Loucy (cell line): Measurements from ENCODE around the gene SCAMP2.

ENCODE experiments used
- H2AFZ ChIP-seq: fragments of 200-600 bp; sonication (generic); 2 replicates; pipeline ENCODE4 v1.6.0; 2016; ENCODE audit warnings: antibody characterized with exemption, mild to moderate bottlenecking, low read length, moderate library complexity
- H3F3A ChIP-seq: fragments of 200-600 bp; 2 replicates; pipeline ENCODE4 v1.6.0; 2016; ENCODE audit warnings: antibody characterized with exemption, low read depth, mild to moderate bottlenecking
- H3K27me3 ChIP-seq: fragments of 200-600 bp; sonication (generic); 2 replicates; pipeline ENCODE4 v1.6.1; 2014; ENCODE audit warnings: low read length, mild to moderate bottlenecking; ENCODE audit not compliant: insufficient read depth, poor library complexity, severe bottlenecking
- H3K36me3 ChIP-seq: fragments of 200-600 bp; sonication (generic); 2 replicates; pipeline ENCODE4 v1.6.1; 2016; ENCODE audit warnings: low read length; ENCODE audit not compliant: insufficient read depth
- H3K4me1 ChIP-seq: fragments of 200-600 bp; sonication (generic); 2 replicates; pipeline ENCODE4 v1.5.1; 2014; ENCODE audit warnings: low read length, mild to moderate bottlenecking; ENCODE audit not compliant: insufficient read depth, poor library complexity, severe bottlenecking
- H3K4me2 ChIP-seq: fragments of 200-600 bp; sonication (generic); 2 replicates; pipeline ENCODE4 v1.6.0; 2014; ENCODE audit warnings: antibody characterized with exemption, low read length, low read depth, mild to moderate bottlenecking; ENCODE audit not compliant: poor library complexity, severe bottlenecking
- H3K4me3 ChIP-seq: fragments of 200-600 bp; sonication (generic); 2 replicates; pipeline ENCODE4 v1.5.1; 2014; ENCODE audit warnings: low read length, mild to moderate bottlenecking, mixed read lengths; ENCODE audit not compliant: poor library complexity, severe bottlenecking
- H3K79me2 ChIP-seq: fragments of 200-600 bp; sonication (generic); 2 replicates; pipeline ENCODE4 v1.6.1; 2014; ENCODE audit warnings: low read length; ENCODE audit not compliant: insufficient read depth
- H3K9ac ChIP-seq: fragments of 200-600 bp; sonication (generic); 2 replicates; pipeline ENCODE4 v1.6.0; 2014; ENCODE audit warnings: mild to moderate bottlenecking, low read depth, low read length, moderate library complexity; ENCODE audit not compliant: poor library complexity, severe bottlenecking
- H3K9me2 ChIP-seq: fragments of 200-600 bp; sonication (generic); replicated peaks from 2 replicates; pipeline ENCODE4 v1.6.1; 2016; ENCODE audit warnings: low read depth, low read length, mixed read lengths
- H3K9me3 ChIP-seq: fragments of 200-600 bp; sonication (generic); 2 replicates; pipeline ENCODE4 v1.6.1; 2014; ENCODE audit warnings: mild to moderate bottlenecking, antibody characterized with exemption, low read length, low read depth; ENCODE audit not compliant: insufficient read depth
- H4K20me1 ChIP-seq: fragments of 200-600 bp; sonication (generic); 2 replicates; pipeline ENCODE4 v1.6.0; 2014; ENCODE audit warnings: antibody characterized with exemption, low read length, mild to moderate bottlenecking; ENCODE audit not compliant: insufficient read depth, poor library complexity, severe bottlenecking
- EZH2phosphoT487 ChIP-seq: fragments of 200-600 bp; IDR thresholded peaks from 2 replicates; pipeline ENCODE4 v1.6.1; 2018; ENCODE audit warnings: antibody characterized with exemption, mild to moderate bottlenecking, moderate library complexity, borderline replicate concordance
- TF ChIP-seq, protein P1 (sequence below): fragments of 200-600 bp; sonication (generic); conservative IDR thresholded peaks from 2 replicates; pipeline ENCODE4 v1.5.1; 2014; ENCODE audit warnings: mild to moderate bottlenecking, antibody characterized with exemption, low read length

Gene SCAMP2

DNA sequence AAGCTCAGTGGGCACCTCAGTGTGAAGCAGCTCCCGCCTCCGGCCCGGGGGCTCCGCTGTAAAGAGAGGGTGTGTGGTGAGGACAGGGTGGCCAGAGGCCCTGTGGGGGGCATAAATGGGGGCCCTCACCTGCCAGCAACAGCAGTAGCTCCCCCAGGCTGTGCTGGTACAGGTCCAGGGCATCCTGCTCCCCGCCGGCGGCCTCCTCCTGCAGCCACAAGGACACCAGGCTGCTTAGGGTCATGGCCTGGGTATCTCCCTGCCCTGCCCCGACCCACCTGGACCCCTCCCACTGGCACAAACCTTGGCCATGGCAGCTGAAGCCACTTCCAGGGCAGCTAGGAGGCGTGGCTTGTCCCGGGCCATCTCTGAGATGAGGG, 35.0 kb downstream of the SCAMP2 start:
- Histone ChIP-seq H4K20me1 (peaks cover 3% of the 10 kb centered on the region), H3K9me3 (no peaks in the 10 kb centered on the region), H3K9me2 (no peaks in the 10 kb centered on the region), H2AFZ (no peak overlapping the region), H3K36me3 (no peaks in the 10 kb centered on the region), H3K4me3 (no peak overlapping the region), H3K9ac (no peak overlapping the region), H3F3A (no peaks in the 10 kb centered on the region), H3K4me1 (peaks cover 22% of the 10 kb centered on the region), H3K79me2 (peaks cover 21% of the 10 kb centered on the region), H3K4me2 (no peak overlapping the region), H3K27me3 (no peaks in the 10 kb centered on the region)
- TF ChIP-seq, protein P1, sequence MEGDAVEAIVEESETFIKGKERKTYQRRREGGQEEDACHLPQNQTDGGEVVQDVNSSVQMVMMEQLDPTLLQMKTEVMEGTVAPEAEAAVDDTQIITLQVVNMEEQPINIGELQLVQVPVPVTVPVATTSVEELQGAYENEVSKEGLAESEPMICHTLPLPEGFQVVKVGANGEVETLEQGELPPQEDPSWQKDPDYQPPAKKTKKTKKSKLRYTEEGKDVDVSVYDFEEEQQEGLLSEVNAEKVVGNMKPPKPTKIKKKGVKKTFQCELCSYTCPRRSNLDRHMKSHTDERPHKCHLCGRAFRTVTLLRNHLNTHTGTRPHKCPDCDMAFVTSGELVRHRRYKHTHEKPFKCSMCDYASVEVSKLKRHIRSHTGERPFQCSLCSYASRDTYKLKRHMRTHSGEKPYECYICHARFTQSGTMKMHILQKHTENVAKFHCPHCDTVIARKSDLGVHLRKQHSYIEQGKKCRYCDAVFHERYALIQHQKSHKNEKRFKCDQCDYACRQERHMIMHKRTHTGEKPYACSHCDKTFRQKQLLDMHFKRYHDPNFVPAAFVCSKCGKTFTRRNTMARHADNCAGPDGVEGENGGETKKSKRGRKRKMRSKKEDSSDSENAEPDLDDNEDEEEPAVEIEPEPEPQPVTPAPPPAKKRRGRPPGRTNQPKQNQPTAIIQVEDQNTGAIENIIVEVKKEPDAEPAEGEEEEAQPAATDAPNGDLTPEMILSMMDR: no peak
- TF ChIP-seq EZH2phosphoT487: no peak

- no peaks in the 10 kb centered on the region for H3K9me3 ChIP-seq
- H3K4me1 ChIP-seq: peaks cover 23% of the 10 kb centered on the region
- no peak overlapping the region for H3K4me2 ChIP-seq
- H3K9me2 ChIP-seq: no peaks in the 10 kb centered on the region
- peaks cover 19% of the 10 kb centered on the region for H3K79me2 ChIP-seq
- H4K20me1 ChIP-seq: peaks cover 3% of the 10 kb centered on the region
- TF ChIP-seq EZH2phosphoT487: no peak
- TF ChIP-seq, protein P1: no peak; the same call in 1 of the 2 replicates
- no peak overlapping the region for H3K9ac ChIP-seq
- H3K27me3 ChIP-seq: no peaks in the 10 kb centered on the region
- no peaks in the 10 kb centered on the region for H3F3A ChIP-seq
- H3K36me3 ChIP-seq: no peaks in the 10 kb centered on the region
- no peak overlapping the region for H2AFZ ChIP-seq
- H3K4me3 ChIP-seq: no peak overlapping the region
Measured at GRCh38 chr15:74837482-74838136, 35.6 kb downstream of the SCAMP2 start.

GRCh38 chr15:74836846-74837245, 36.3 kb downstream of the SCAMP2 start:
- peaks cover 3% of the 10 kb centered on the region for H4K20me1 ChIP-seq
- H3K9me2 ChIP-seq: no peaks in the 10 kb centered on the region
- no peak overlapping the region for H3K4me2 ChIP-seq
- H3K36me3 ChIP-seq: no peaks in the 10 kb centered on the region
- H3K9me3 ChIP-seq: no peaks in the 10 kb centered on the region
- no peak overlapping the region for H3K4me3 ChIP-seq
- no peaks in the 10 kb centered on the region for H3F3A ChIP-seq
- H3K79me2 ChIP-seq: peaks cover 11% of the 10 kb centered on the region; the same call in 1 of the 2 replicates
- H3K9ac ChIP-seq: no peak overlapping the region
- no peaks in the 10 kb centered on the region for H3K27me3 ChIP-seq
- no peak for TF ChIP-seq EZH2phosphoT487
- TF ChIP-seq, protein P1: no peak
- H2AFZ ChIP-seq: no peak overlapping the region
- peaks cover 17% of the 10 kb centered on the region for H3K4me1 ChIP-seq
